Type B pancreatic cell (in vitro differentiated cells): ENCODE data around the gene HRK. TPM values are rescaled to one million over a fixed set of nuclear protein-coding genes. Genes with fewer than 3 reads are reported as not detected.

ENCODE experiments used
- DNase-seq: peaks from one replicate; pipeline ENCODE4 v3.0.0; 2021; ENCODE audit warnings: mixed read lengths; ENCODE audit not compliant: unreplicated experiment; ENCODE audit errors: extremely low spot score
- H3K27ac Mint-ChIP-seq: 2 replicates; pipeline ENCODE4 v1.8.0; 2021; ENCODE audit warnings: mild to moderate bottlenecking, mixed read lengths
- H3K27me3 Mint-ChIP-seq: 2 replicates; pipeline ENCODE4 v1.8.0; 2021; ENCODE audit warnings: mixed read lengths
- H3K36me3 Mint-ChIP-seq: 2 replicates; pipeline ENCODE4 v1.8.0; 2021; ENCODE audit warnings: mixed read lengths
- H3K4me1 Mint-ChIP-seq: one replicate; pipeline ENCODE4 v1.8.0; 2021; ENCODE audit warnings: mixed read lengths; ENCODE audit not compliant: unreplicated experiment
- H3K4me3 Mint-ChIP-seq: 2 replicates; pipeline ENCODE4 v1.8.0; 2021; ENCODE audit warnings: mild to moderate bottlenecking, mixed read lengths
- H3K9me3 Mint-ChIP-seq: 2 replicates; pipeline ENCODE4 v1.8.0; 2021; ENCODE audit warnings: mixed read lengths
- total RNA-seq: library from RNA; stranded (reverse); gene quantifications from 2 replicates; pipeline ENCODE4 v1.2.1, GENCODE V29; 2021; ENCODE audit warnings: low replicate concordance
- TF ChIP-seq, protein P1 (sequence below): fragments of 200-600 bp; sonication (generic); conservative IDR thresholded peaks from 2 replicates; pipeline ENCODE4 v1.5.0; 2021; ENCODE audit warnings: antibody characterized with exemption, mild to moderate bottlenecking

Gene HRK
- total RNA-seq, 1 donor from 2014 or later = 1.9 TPM

GRCh38 chr12:116839287-116839830 is 41.9 kb downstream of the HRK start:
- Mint-ChIP-seq H3K9me3 (no peaks in the 10 kb centered on the region), H3K4me3 (no peak overlapping the region), H3K4me1 (no peaks in the 10 kb centered on the region), H3K27me3 (no peaks in the 10 kb centered on the region), H3K27ac (no peak overlapping the region), H3K36me3 (peaks cover 3% of the 10 kb centered on the region)
- no peak for DNase-seq
- TF ChIP-seq, protein P1, sequence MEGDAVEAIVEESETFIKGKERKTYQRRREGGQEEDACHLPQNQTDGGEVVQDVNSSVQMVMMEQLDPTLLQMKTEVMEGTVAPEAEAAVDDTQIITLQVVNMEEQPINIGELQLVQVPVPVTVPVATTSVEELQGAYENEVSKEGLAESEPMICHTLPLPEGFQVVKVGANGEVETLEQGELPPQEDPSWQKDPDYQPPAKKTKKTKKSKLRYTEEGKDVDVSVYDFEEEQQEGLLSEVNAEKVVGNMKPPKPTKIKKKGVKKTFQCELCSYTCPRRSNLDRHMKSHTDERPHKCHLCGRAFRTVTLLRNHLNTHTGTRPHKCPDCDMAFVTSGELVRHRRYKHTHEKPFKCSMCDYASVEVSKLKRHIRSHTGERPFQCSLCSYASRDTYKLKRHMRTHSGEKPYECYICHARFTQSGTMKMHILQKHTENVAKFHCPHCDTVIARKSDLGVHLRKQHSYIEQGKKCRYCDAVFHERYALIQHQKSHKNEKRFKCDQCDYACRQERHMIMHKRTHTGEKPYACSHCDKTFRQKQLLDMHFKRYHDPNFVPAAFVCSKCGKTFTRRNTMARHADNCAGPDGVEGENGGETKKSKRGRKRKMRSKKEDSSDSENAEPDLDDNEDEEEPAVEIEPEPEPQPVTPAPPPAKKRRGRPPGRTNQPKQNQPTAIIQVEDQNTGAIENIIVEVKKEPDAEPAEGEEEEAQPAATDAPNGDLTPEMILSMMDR = no peak

- no peaks in the 10 kb centered on the region for H3K27me3 Mint-ChIP-seq
- no peak for DNase-seq
- H3K9me3 Mint-ChIP-seq = no peaks in the 10 kb centered on the region
- no peak overlapping the region for H3K4me3 Mint-ChIP-seq
- TF ChIP-seq, protein P1 = no peak
- H3K27ac Mint-ChIP-seq = no peak overlapping the region
- H3K4me1 Mint-ChIP-seq = no peaks in the 10 kb centered on the region
- peaks cover 4% of the 10 kb centered on the region for H3K36me3 Mint-ChIP-seq
Measured at GRCh38 chr12:116838365-116838764, 42.9 kb downstream of the HRK start.

DNA sequence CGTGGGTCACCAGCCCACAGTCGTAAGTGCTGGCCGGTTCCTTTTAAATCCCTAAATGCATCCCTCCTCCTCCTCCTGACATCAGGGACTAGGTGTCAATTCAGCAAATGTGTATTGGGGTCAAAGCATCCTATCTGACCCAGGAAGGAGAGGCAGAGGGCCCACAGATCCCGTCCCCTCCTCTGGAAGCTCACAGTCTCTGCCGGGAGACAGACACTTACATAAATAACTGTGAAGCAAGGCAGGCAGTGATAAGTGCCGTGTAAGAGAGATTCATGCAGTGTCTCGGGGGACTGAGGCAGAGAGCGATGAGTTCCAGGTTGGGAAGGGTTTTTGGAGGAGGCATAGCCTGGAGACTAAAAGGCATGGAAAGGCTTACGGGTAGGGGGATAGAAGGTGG is 44.1 kb downstream of the HRK start:
- H3K27ac Mint-ChIP-seq = no peak overlapping the region
- TF ChIP-seq, protein P1 = no peak
- H3K9me3 Mint-ChIP-seq = no peaks in the 10 kb centered on the region
- H3K4me3 Mint-ChIP-seq = no peak overlapping the region
- H3K36me3 Mint-ChIP-seq = peaks cover 4% of the 10 kb centered on the region
- no peaks in the 10 kb centered on the region for H3K27me3 Mint-ChIP-seq
- no peaks in the 10 kb centered on the region for H3K4me1 Mint-ChIP-seq
- no peak for DNase-seq

GRCh38 chr12:116835484-116835883 is 45.8 kb downstream of the HRK start:
- H3K27me3 Mint-ChIP-seq = no peaks in the 10 kb centered on the region
- H3K9me3 Mint-ChIP-seq = no peaks in the 10 kb centered on the region
- TF ChIP-seq, protein P1 = no peak
- no peak overlapping the region for H3K4me3 Mint-ChIP-seq
- H3K36me3 Mint-ChIP-seq = peaks cover 4% of the 10 kb centered on the region
- H3K27ac Mint-ChIP-seq = no peak overlapping the region
- no peaks in the 10 kb centered on the region for H3K4me1 Mint-ChIP-seq
- no peak for DNase-seq

DNA sequence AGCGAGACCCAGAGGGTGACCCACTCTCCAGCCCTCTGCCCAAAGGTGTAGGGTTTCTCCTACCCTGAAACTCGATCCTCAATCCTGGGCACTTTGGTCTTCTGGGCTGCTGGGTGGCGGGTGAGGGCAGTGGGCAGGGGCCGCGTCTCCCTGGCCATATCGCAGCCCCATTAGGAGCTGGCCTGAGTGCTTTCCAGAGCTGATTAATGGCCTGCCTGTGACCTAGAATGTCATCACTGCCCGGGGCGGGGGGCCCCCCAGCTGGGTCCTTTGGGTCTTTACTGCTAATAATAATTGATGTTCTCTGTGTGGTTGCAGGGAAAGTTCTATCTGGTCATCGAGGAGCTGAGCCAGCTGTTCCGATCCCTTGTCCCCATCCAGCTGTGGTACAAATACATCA is 47.8 kb downstream of the HRK start:
- no peak overlapping the region for H3K4me3 Mint-ChIP-seq
- peaks cover 4% of the 10 kb centered on the region for H3K36me3 Mint-ChIP-seq
- H3K27ac Mint-ChIP-seq = no peak overlapping the region
- H3K27me3 Mint-ChIP-seq = no peaks in the 10 kb centered on the region
- no peaks in the 10 kb centered on the region for H3K4me1 Mint-ChIP-seq
- DNase-seq = no peak
- TF ChIP-seq, protein P1 = no peak
- H3K9me3 Mint-ChIP-seq = no peaks in the 10 kb centered on the region

DNA sequence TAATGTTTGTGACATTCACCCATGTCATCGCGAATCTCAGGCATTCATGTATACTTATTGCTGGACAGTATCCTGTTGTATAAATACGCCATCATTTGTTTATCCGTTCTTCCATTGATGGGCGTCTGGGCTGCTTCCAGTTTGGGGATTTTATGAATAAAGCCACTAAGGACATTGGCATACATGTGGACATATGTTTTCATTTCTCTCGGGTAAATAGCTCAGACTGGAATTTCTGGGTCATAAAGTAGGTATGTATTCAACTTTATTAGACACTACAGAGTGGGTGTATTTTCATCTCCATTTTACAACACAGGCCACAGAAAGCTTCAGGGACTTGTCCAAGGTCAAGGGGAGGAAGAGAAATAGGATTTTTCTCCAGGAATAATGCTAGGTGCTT is 48.9 kb downstream of the HRK start:
- DNase-seq = no peak
- TF ChIP-seq, protein P1 = no peak
- Mint-ChIP-seq H3K4me1 (no peaks in the 10 kb centered on the region), H3K9me3 (no peaks in the 10 kb centered on the region), H3K4me3 (no peak overlapping the region), H3K27me3 (no peaks in the 10 kb centered on the region), H3K27ac (no peak overlapping the region), H3K36me3 (peaks cover 4% of the 10 kb centered on the region)
